Measurements from ENCODE around the gene PPTC7. TPM values are rescaled to one million over a fixed set of nuclear protein-coding genes. Genes with fewer than 3 reads are reported as not detected.

Gene PPTC7
- total and polyA plus RNA-seq, 10 of the 15 experiments (the other 5 are each of a cell fraction or from before 2014, with no cell fraction given), result 4.0 to 69.6 (median 12.3) TPM

DNA sequence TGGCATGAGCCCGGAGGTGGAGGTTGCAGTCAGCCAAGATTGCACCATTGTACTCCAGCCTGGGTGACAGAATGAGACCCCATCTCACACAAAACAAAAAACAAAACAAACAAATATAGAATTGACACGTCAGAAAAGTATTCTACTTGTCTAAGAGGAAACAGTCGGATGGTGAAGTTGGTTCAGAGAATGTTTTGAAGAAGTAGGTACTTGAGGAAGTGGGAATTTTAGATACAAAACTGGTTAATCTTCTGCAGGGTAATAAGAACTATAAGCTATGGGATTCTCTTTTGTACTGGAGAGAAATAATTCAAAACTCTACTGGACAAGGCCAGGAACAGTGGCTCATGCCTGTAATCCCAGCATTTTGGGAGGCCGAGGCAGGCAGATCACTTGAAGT lies 16.2 kb upstream of the PPTC7 start:
- no TSS peak for BruUV-seq (replicated peaks)
- SMC1A ChIA-PET (ENCODE audit: uncharacterized antibody, unreplicated experiment), result interaction anchor here (0.8 to 19.2 kb wide), 29 partner anchors 7 to 500 kb away, joined by 3 to 492 read pairs (median 7); partner anchors contain the start of genes ARPC3, FAM216A, GPN3 and RAD9B

DNA sequence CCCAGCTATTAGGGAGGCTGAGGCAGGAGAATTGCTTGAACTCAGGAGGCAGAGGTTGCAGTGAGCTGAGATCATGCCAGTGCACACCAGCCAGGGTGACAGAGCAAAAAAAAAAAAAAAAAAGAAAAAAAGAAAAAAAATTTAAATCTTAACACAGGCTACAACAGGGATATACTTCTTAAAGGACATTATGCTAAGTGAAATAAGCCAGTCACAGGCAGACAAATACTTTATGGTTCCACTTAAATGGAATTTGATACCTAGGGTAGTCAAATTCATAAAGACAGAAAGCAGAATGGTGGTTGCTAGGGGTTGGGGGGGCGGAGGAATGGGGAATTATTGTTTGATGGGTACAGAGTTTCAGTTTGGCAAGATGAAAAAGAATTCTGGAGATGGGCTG lies 14.8 kb upstream of the PPTC7 start:
- in situ Hi-C loops (cut with MboI), result no loop called here
- no peak for DNase-seq (ENCODE audit: low read depth, low spot score)
- Histone ChIP-seq H4K20me1 (ENCODE audit: control insufficient read depth, insufficient read depth) (no peaks in the 10 kb centered on the region), H3K27me3 (replicated peaks in 1 of 2; ENCODE audit: control insufficient read depth in 2 of 2, insufficient read depth in 2 of 2, low read length in 1 of 2) (no peaks in the 10 kb centered on the region), H3K4me1 (ENCODE audit: control insufficient read depth, insufficient read depth, low read length) (peaks cover 10% of the 10 kb centered on the region; the same call in 1 of the 2 replicates), H2AFZ (ENCODE audit: control insufficient read depth, low read depth, low read length) (no peak overlapping the region), H3K9me3 (replicated peaks; ENCODE audit: control insufficient read depth, insufficient read depth, low read length) (no peaks in the 10 kb centered on the region), H3K27ac (ENCODE audit: control insufficient read depth, insufficient read depth) (no peak overlapping the region), H3K4me2 (ENCODE audit: control insufficient read depth, insufficient read depth) (no peak overlapping the region), H3K4me3 (no peak overlapping the region), H3K36me3 (ENCODE audit: control insufficient read depth in 2 of 2, insufficient read depth in 2 of 2, low read length in 1 of 2) (no peaks in the 10 kb centered on the region), H3K9ac (ENCODE audit: control insufficient read depth, insufficient read depth, low read length) (no peak overlapping the region), H3K79me2 (ENCODE audit: control insufficient read depth, insufficient read depth, low read length) (no peaks in the 10 kb centered on the region)
- ATAC-seq, result no peak
- ChIA-PET CTCF (interaction anchor here (0.7 to 17.0 kb wide), 8 partner anchors 19 to 158 kb away, joined by 3 to 462 read pairs (median 58); partner anchors contain the start of genes ARPC3, FAM216A, GPN3 and RAD9B), SMC1A (ENCODE audit: uncharacterized antibody, unreplicated experiment) (interaction anchor here (1.0 to 19.2 kb wide), 9 partner anchors 10 to 147 kb away, joined by 3 to 492 read pairs (median 6); partner anchors contain the start of genes FAM216A, GPN3, RAD9B and VPS29), POLR2A (interaction anchor here (0.5 kb wide), 1 partner anchor 57 kb away, joined by 3 read pairs; no protein-coding TSS in a partner anchor), RAD21 (ENCODE audit: unreplicated experiment) (interaction anchor here (0.7 to 7.4 kb wide), 8 partner anchors 13 to 322 kb away, joined by 3 to 180 read pairs (median 7); partner anchors contain the start of gene ARPC3)
- intact Hi-C loops (cut with micrococcal nuclease; ENCODE audit: unreplicated experiment), result no loop called here
- TF ChIP-seq ZNF217 (IDR thresholded peaks at IDR 0.05), result no peak
- no peak for TF ChIP-seq MTA2 (IDR thresholded peaks at IDR 0.05; ENCODE audit: low read depth)
- no peak for TF ChIP-seq STAT3 (IDR thresholded peaks at IDR 0.05; ENCODE audit: low read depth, low read length)
- TF ChIP-seq ZBED1 (IDR thresholded peaks at IDR 0.05; ENCODE audit: borderline replicate concordance), result no peak
- TF ChIP-seq IRF4 (IDR thresholded peaks at IDR 0.05; ENCODE audit: low read depth, low read length), result no peak
- no peak for TF ChIP-seq SMAD1 (IDR thresholded peaks at IDR 0.05; ENCODE audit: low read depth, partially characterized antibody)
- TF ChIP-seq EED (IDR thresholded peaks at IDR 0.05; ENCODE audit: low read depth), result no peak
- no peak for TF ChIP-seq CREB1 (IDR thresholded peaks at IDR 0.05; ENCODE audit: low read depth)
- no peak for TF ChIP-seq TCF3 (IDR thresholded peaks at IDR 0.05; ENCODE audit: borderline replicate concordance, insufficient read depth, low read depth, low read length)
- no peak for TF ChIP-seq SRF (IDR thresholded peaks at IDR 0.05; ENCODE audit: low read depth in 2 of 2, low read length in 2 of 2)
- TF ChIP-seq FOS (IDR thresholded peaks at IDR 0.05; ENCODE audit: borderline replicate concordance, extremely low read depth, insufficient read length), result no peak
- TF ChIP-seq, protein P1, sequence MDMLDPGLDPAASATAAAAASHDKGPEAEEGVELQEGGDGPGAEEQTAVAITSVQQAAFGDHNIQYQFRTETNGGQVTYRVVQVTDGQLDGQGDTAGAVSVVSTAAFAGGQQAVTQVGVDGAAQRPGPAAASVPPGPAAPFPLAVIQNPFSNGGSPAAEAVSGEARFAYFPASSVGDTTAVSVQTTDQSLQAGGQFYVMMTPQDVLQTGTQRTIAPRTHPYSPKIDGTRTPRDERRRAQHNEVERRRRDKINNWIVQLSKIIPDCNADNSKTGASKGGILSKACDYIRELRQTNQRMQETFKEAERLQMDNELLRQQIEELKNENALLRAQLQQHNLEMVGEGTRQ (IDR thresholded peaks at IDR 0.05; ENCODE audit: borderline replicate concordance, low read depth, low read length), result no peak
- no peak for TF ChIP-seq RB1 (IDR thresholded peaks at IDR 0.05; ENCODE audit: borderline replicate concordance)
- FAIRE-seq, result no peak
- WGBS (ENCODE audit: insufficient coverage, insufficient replicate concordance, low lambda C conversion rate, missing lambda C conversion rate), result 93% methylated on average over 1 of the region's 1 CpG
- no TSS peak for BruUV-seq (replicated peaks)

More for the DNA sequence above, 16.2 kb upstream of the PPTC7 start:
- H3K4me1 ChIP-seq (ENCODE audit: control insufficient read depth, insufficient read depth, low read length), result peaks cover 10% of the 10 kb centered on the region; the same call in 1 of the 2 replicates
- DNase-seq (ENCODE audit: low read depth, low spot score), result no peak
- CTCF ChIA-PET, result interaction anchor here (0.7 to 17.0 kb wide), 18 partner anchors 8 to 288 kb away, joined by 3 to 462 read pairs (median 36); partner anchors contain the start of genes ARPC3, FAM216A, GPN3 and RAD9B
- RAD21 ChIA-PET (ENCODE audit: unreplicated experiment), result interaction anchor here (0.7 to 7.7 kb wide), 28 partner anchors 8 to 865 kb away, joined by 3 to 180 read pairs (median 10); partner anchors contain the start of genes ARPC3, FAM216A, GPN3 and HVCN1
- H3K4me3 ChIP-seq, result no peak overlapping the region
- no peak overlapping the region for H3K9ac ChIP-seq (ENCODE audit: control insufficient read depth, insufficient read depth, low read length)
- peak overlapping the region; percentile 53 for H3K27ac ChIP-seq (ENCODE audit: control insufficient read depth, insufficient read depth)
- no peak for FAIRE-seq
- WGBS (ENCODE audit: insufficient coverage, insufficient replicate concordance, low lambda C conversion rate, missing lambda C conversion rate), result 24% methylated on average over 4 of the region's 4 CpGs
- no peaks in the 10 kb centered on the region for H4K20me1 ChIP-seq (ENCODE audit: control insufficient read depth, insufficient read depth)
- no peaks in the 10 kb centered on the region for H3K36me3 ChIP-seq (ENCODE audit: control insufficient read depth in 2 of 2, insufficient read depth in 2 of 2, low read length in 1 of 2)
- intact Hi-C loops (cut with micrococcal nuclease; ENCODE audit: unreplicated experiment), result no loop called here
- H2AFZ ChIP-seq (ENCODE audit: control insufficient read depth, low read depth, low read length), result peak overlapping the region; percentile 45; the same call in 1 of the 2 replicates
- TF ChIP-seq SIN3A (IDR thresholded peaks at IDR 0.05; ENCODE audit: low read depth, low read length), result no peak
- TF ChIP-seq SPI1 (IDR thresholded peaks at IDR 0.05; ENCODE audit: borderline replicate concordance, insufficient read depth, low read depth, low read length), result peak; percentile 35; the same call in 1 of the 2 replicates
- no peak for ATAC-seq
- H3K79me2 ChIP-seq (ENCODE audit: control insufficient read depth, insufficient read depth, low read length), result no peaks in the 10 kb centered on the region
- H3K9me3 ChIP-seq (replicated peaks; ENCODE audit: control insufficient read depth, insufficient read depth, low read length), result no peaks in the 10 kb centered on the region
- no peaks in the 10 kb centered on the region for H3K27me3 ChIP-seq (replicated peaks in 1 of 2; ENCODE audit: control insufficient read depth in 2 of 2, insufficient read depth in 2 of 2, low read length in 1 of 2)
- H3K4me2 ChIP-seq (ENCODE audit: control insufficient read depth, insufficient read depth), result no peak overlapping the region; the same call in 1 of the 2 replicates
- in situ Hi-C loops (cut with MboI), result no loop called here
- POLR2A ChIA-PET, result interaction anchor here (0.6 to 3.9 kb wide), 4 partner anchors 85 to 149 kb away, joined by 4 to 31 read pairs (median 14); partner anchors contain the start of genes ARPC3, FAM216A and GPN3

Measured in GM12878 (cell line).